Activated CD4-positive, CD25-positive, alpha-beta regulatory T cell treated with anti-CD3 and anti-CD28 coated beads, Interleukin-2, amount 50 U/mL, for 24 hours (primary cell): ENCODE measurements around the gene CCDC91.
"Not testable (repeated sequence)": the region's sequence is repeated elsewhere in the genome, so short reads cannot be mapped to it uniquely, and the experiment has no call there.

Experiments
- ATAC-seq, 2 donors: fragments of 150-1000 bp; cut with Tn5 transposase; one replicate each; pipeline ENCODE4 v1.10.0; 2021; ENCODE audit warnings: mild to moderate bottlenecking in 1 of 2, moderate library complexity in 1 of 2

Gene CCDC91

DNA sequence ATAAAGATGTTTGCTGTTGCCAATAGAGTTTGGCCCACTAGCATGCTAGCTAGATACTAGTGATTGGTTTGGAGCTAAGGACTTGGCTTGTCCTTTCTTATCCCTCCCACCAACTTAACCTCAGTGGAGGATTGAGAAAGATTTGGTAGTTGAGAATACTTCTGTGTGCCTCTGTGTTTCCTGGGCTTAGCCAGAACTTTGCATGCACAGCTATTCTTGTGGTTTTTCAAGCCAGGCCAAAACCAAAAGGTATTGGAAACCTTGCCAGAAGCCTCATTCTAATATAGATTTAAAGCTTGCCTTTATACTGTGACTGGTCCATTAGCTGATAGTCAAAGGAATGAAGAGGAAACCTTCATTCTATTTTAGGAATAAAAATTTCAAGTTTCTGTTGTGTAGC, 188.5 kb downstream of the CCDC91 start:
- ATAC-seq = no peak

DNA sequence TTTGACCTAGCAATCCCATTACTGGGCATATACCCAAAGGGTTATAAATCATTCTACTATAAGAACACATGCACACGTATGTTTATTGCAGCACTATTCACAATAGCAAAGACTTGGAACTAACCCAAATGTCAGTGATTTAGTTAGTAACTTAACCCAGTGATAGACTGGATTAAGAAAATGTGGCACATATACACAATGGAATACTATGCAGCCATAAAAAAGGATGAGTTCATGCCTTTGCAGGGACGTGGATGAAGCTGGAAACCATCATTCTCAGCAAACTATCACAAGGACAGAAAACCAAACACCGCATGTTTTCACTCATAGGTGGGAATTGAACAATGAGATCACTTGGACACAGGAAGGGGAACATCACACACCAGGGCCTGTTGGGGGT, 189.5 kb downstream of the CCDC91 start:
- not testable (repeated sequence) for ATAC-seq

DNA sequence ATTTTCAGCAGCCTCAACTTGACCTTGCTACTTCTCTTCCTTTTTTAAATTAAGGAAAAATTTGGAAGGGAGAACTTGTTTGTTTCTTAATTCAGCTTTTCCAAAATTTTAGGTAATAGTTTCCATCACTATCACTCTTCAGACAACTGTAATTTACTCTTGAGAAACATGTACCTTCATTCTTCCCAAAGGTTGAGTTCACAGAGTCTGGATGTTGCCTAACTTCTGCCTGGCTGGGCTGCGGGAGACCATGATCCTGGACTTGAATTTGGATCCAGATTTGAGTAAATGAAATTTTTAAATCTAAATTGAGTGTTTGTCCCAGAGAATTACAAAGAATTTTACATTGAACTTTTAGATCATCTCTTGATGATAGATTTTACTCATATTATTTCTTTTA, 193.1 kb downstream of the CCDC91 start:
- no peak for ATAC-seq

DNA sequence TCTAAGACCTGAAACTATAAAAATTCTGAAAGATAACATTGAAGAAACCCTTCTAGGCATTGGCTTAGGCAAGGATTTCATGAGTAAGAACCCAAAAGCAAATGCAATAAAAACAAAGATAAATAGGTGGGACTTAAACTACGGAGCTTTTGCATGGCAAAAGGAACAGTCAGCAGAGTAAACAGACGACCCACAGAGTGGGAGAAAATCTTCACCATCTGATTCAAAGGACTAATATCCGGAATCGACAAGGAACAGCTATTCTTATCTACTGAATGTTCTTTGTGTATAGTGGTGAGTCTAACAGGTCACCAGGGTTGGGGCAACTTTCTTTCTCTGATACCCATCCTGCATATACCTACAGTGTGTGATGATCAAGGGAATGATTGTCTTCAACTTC, 198.6 kb downstream of the CCDC91 start:
- no peak for ATAC-seq

DNA sequence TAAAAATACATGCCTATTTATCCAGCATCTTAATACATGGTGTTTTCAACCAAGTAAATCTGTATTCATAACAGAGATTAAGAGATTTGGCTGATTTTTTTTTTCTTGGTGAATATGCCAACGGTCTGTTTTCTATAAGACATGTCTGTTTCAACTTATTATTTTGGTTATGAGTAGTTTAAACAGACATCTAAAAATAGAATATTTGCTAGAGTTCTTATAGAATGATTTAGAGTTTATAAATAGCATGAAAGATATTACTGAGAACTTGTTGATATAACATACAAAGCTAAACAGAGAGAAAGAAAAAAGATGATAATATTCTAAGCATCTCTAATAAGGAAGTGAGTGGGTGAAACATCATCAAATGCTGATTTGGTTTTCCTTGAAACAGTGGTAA, 199.9 kb downstream of the CCDC91 start:
- ATAC-seq = no peak

DNA sequence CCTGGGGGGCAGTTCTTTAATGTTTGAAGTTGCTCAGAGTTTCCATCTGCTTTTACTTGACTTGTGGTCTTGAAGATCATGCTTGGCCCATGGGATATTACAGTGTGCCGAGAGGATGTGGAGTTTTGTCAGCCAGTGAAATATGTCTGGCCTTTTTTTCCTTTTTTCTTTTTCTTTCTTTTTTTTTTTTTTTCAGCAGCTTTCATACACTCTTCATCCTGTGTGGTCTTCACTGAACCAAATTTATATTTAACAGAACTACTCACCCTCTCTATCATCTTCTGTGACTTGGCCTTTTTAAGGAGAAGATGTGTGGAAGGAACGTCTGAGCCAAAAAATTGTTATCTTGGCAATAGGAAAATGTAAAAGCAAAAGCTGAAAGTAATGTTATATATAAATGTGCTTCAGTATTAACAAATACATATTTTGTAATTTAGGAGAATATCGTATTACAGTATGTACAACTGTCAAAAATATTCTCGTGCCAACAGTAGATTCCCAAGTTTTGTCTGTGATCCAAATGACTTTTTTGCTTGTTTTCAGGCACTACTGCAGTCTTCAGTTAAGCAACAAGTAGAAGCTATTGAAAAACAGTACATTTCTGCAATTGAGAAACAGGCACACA, 200.6 kb downstream of the CCDC91 start:
- ATAC-seq = no peak

DNA sequence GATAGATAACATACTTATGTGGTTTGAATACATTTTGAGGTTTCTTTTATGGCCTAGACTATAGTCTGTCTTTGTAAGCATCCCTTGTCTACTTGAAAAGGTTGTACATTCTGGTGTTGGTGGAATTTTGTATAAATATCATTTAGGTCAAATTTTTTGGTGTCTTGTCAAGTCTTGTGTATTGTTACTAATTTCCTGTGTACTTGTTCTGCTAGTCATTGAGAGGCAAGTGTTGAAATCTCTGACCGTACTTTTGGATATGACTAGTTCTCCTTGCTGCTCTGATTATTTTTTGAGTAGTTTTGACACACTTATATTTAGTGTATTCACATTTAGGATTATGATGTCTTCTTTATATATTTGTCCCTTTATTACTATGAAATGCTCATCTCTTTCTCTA, 219.6 kb downstream of the CCDC91 start:
- no peak for ATAC-seq

DNA sequence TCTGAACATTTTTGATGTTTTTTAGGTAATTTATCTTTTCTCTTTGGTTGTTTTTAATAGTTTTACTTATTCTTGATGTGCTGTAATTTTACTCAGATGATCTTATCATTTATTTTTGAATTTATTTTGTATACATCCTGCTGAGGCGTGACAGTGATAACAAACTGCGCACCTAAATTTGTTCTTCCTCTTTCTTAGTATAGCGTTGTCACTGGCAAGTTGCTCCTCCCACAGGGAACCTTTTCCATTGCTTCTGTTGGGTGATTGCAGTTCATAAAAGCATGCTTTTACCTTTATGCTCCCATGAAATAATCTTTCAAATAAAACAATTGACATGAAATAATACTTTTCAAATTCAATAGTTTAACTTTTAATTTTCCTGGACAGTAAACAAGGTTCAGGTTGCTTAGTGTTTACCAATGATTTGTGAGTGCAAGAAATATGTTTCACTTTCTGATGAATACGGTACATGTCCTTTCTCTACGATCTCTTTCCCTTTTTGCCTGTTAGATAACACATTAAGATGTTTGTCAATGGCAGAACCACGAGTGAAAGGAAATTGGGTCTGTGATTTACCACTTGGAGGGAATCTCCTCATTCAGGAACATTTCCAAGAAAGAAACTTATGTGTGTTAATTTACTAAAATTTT, 223.3 kb downstream of the CCDC91 start:
- no peak for ATAC-seq

DNA sequence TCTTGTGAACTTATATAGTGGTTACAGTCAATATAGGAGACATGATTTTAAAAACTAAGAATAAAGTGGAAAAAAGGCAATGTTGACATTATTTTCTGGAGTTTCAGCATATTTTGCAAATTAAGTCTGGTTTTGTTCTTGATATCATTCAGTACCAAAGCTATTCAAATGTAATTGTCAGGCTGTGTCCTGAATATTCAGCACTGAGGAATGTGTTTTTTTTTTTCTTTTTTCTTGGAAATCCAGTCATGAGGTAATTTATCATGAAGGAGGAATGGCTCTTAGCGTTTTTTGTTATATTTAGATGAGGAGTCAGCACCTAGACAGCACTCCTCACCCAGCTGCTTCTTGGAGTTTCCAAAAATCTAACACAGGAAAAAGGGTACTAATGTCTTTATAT, 225.5 kb downstream of the CCDC91 start:
- no peak for ATAC-seq

DNA sequence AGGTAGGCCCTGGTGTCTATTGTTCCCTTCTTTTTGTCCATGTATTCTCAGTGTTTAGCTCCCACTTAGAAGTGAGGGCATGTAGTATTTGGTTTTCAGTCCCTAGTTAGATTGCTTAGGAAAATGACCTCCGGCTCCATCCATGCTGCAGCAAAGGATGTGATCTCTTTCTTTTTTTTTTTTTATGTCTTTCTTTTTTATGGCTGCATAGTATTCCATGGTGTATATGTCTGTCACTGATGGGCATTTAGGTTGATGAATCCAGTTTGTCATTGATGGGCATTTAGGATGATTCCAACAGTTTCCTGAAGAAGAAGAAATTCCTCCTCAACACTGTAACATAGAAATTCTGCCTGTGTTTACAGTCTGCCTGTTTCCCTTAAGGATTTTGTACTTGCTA, 231.1 kb downstream of the CCDC91 start:
- no peak for ATAC-seq

DNA sequence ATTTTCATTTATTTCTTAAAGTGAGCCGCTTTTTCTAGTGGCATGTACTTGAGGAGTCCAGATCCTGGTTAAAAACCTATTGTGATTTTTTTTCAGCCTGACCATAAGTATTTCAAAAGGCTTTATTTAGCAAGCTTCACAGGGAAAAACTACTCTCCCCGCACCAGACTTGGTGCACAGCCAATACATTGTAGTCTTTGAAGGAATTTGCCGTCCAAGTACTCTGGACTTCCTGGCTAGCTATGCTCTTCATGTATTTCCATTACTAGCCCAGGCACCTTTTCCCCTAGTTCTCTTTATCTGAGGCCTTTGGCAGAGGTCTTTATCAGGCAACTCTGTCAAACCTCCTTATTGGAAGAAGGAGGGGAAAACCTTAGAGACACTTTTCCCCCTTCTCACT, 234.7 kb downstream of the CCDC91 start:
- ATAC-seq = no peak

DNA sequence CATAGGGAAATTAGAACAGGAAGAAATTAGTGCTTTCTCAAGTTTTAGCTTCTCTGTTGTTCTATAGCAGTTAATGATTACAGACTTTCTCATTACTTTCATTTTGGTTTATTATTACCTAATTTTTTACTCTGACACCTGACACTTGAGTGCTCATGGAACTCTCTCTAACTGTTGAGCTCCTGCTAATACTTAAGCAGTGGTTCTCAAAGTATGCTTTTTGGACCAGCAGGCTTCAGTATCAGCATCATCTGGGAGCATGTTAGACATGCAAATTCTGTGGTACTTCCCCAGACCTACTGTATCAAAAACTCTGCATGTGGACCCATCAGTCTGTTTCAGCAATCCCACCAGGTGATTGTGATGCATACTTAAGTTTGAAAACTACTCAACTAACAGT, 235.3 kb downstream of the CCDC91 start:
- ATAC-seq = no peak

DNA sequence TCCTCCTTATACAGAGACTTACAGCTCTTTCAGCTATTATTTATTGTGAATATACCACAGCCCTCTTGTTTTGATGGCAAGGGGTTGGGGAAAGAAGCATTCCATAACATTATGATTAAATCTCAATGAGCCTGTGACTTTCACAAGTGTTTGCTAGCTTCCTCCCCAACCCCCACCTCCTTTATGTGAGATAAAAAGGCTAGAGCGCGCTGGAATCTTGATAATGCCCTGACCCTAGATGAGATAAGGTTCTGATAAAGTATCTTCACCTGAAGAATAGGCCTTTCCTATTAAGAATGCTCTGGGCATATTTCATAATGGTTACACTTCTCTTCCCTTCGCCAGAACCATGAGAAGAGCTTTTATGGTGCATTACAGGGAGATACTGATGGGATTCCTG, 236.8 kb downstream of the CCDC91 start:
- ATAC-seq = no peak

DNA sequence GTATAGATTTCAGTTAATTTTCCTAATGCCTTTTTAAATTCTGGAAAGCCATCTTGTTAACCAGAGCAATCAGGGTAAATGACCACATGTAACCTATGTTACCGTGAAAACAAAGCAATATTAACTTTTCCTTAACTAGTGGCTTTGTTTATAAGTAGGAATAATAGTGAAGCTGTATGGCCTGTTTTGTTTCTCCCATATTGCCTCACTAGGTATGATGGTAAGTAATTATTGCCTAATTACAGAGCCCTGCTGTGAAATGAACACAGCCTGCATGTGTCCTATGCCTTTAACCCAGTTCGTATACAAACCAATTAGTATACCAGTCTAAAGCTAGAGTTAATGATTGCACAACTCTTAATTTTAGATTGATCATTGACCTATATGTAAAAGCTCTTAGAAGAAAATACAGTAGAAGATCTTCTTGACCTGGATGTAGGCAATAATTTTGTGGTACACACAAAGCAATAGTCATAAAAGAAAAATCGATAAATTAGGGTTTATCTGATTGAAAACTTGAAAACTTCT, 249.9 kb downstream of the CCDC91 start:
- ATAC-seq = no peak

DNA sequence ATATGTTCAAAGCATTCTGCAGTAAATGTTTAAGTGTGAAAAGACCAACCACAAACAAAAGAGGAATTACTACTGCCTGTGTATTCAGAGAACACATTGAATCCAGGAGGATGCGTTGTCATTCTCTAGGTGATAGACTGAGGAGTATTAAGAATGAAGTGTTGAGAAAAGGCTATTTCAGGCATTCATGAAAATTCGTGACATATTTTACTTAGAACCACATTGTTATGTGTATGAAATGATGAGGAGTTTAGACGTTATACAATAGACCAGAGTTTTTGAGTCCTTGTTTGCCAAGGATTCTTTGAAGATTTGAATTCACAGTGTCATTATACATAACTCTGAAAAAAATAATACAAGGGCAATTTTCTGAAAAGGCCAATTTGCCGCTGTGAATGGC, 251.8 kb downstream of the CCDC91 start:
- ATAC-seq = no peak

DNA sequence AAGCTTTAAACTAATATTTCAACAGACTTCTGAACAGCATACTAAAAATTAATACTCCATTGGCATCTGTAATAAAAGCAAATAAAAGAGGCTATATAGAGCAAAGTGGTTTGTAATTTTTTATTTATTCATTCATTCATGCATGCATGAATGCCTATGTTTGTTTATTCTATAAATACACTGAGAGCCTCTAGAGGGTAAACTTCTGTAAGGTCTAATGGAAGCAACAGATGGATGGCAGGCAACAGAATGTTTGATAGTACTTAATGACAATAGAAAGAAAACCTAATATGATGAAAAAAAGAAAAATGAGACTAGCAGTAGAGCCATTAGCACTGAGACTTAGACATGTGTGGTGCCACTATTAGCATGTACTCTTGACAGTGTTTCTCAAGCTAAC, 253.1 kb downstream of the CCDC91 start:
- ATAC-seq = no peak

DNA sequence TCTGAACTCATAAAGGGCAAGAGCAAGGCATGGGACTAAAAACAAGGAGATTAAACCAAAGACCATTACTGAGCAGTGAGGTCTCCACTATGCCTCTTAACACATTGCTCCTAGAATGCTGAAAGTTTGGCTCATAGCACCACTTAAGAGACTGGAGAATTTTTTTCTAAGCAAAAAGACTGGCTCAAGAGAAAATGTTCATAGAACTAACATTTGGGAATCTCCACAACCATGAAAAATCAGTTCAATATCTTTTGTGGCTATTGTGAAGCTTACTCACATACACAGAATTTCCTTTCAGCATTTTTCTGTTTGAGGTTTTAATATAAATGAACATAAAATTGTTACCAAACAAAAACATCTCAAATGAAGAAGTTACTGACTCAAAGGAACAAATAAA, 255.8 kb downstream of the CCDC91 start:
- ATAC-seq = no peak

DNA sequence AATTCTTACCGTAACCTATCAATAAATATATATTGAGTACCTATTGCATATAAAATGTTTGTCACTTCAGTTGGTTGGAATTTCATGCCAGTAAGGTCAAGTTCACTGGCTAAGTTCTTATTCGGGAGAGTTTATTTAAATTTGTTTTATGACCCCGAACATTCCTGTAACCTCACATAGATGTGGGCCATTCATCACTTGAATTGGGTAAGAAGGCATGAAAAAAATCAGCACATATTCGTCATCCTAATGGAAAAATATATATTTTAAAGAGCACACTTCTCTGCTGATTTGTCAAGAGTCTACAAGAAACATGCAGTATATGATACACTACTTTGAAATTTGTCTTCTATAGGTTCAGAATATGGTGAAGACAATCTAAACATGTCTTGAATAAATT, 263.4 kb downstream of the CCDC91 start:
- ATAC-seq = no peak

DNA sequence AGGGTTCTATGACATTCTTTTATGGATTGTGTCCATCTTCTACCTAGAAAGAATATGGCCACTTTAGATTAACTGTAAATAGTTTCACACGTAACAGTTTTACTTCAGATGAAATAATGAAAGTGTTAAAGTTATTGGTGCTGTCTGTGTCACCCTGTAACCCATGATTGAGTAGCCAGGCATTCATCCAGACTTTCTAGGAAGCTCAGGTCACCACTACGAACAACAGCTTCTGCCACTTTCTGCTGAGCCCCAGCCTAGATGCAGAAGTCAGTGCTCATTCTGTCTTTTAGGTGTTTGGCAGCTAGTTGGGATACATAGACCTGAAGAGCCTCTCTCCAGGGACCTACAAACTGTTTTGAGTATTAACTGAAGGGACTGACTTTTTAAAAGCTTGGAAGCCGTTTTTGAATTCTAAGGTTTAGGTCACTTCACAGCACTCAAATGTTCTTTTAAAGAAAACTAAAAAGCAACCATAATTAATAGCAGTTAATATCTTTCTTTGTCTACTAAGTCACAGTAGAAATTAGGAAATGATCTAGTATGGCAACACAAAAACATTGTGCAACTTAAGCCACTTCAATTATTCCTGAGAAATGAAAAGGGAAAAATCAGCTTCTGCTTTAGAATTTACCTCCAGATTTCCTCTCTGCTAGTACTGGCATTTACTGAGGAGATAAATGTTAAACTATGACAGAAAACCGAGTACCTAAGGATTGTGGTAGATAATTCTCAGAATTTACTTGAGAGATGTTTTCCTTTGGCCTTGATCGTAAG, 266.9 kb downstream of the CCDC91 start:
- no peak for ATAC-seq

DNA sequence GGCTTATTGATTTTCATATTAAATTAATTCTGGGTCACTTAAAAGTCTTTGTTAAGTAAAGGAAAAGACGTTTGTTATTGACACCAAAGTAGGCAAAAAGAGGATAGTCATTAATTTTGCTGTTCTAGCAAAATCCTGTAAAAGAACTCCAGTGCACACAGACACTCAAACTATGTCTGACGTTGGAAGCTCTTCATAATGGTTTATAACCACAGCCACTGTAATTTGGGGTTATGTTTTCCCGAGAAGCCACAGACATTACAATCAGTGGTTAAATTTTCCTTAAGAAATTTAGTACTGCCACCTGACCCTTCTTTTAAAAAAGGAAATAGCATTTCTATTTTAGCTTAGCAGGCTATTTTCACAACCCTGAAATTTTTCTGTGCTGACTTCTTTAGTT, 267.5 kb downstream of the CCDC91 start:
- ATAC-seq = no peak

DNA sequence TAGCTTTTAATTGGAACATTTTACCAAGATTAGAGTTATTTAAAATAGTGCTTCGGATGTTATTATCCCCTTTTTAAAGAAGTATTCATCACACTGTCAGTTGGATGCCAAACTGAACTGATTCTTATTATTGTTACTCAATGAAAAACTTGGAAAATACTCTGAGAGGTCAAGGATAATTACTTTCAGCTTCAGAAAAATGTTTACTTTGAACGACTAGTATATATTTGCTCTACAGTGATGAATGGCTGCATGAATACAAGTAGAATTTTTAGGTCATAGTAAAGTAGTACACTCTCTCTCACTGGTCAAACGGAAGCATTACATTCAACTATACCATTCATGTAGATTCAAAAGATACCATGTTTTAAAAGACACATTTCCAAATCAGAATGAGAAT, 269.2 kb downstream of the CCDC91 start:
- ATAC-seq = no peak

DNA sequence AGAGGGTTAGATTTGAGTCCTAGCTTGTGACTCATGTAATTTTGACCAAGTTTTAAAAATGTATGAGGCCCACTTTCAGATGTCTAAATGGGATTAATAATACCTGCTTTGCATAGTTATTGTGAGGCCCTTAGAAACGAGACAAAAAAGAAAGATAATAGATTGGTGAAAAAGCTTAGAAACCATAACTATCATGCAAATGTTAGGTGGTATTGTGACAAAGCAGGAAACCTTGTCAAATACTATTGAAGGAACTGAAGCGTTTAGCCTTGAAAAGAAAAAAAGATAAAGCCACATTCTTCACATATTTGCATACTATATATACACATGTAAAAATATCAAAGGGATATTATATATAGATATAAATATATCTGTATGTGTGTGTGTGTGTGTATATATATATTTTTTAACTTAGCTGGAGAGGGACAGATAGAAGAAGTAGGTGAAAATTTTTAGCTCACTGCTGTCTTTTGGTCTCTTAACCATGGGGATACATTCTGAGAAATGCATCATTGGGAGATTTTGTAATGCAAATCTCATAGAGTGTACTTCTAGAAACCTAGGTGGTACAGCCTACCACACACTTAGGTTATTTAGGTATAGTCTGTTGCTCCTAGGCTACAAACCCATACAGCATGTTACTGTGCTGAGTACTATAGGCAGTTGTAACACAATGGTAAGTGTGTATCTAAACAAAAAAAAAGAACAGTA, 270.3 kb downstream of the CCDC91 start:
- ATAC-seq = peak in 1 of 2 donors; percentile 27

DNA sequence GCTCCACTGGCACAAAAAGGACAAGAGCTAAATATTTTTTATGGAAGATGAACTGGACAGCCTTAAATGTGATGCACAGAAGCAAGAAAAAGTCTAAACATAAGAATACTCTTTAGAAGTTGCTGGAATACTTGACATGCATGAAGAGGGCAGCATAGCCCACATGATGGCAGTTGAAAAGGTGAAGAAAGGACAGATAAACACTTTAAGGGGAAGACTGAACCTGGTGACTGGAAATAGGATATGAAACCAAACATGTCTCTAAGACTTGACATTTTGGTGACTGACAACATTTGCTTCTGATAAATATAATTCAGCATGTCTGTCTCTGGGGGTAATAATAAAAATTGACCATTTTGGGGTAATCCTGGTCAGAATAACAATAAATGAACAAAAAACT, 273.1 kb downstream of the CCDC91 start:
- ATAC-seq = no peak
